PFSK-1 (cell line): Measurements from ENCODE around the gene PTGR3.

Experiments used
- FOXP2 ChIP-seq: optimal IDR thresholded peaks from 2 replicates; pipeline ENCODE3; 2011; ENCODE audit warnings: borderline replicate concordance, control low read depth, inconsistent platforms; ENCODE audit not compliant: insufficient read depth; ENCODE audit errors: extremely low read length, extremely low read depth
- POLR2AphosphoS5 ChIP-seq: IDR thresholded peaks from 2 replicates; pipeline ENCODE4 v1.6.1; 2012; ENCODE audit warnings: low read depth, mild to moderate bottlenecking, control low read depth, low read length, moderate library complexity
- REST ChIP-seq, 2 experiments: IDR thresholded peaks; 2 replicates each; pipeline versions ENCODE4 v1.6.1 to v1.8.0; 2011 to 2012; ENCODE audit warnings: low read depth in 2 of 2, low read length in 2 of 2, control low read depth in 1 of 2, inconsistent platforms in 1 of 2, mild to moderate bottlenecking in 1 of 2, moderate library complexity in 1 of 2; ENCODE audit not compliant: insufficient read depth in 1 of 2
- SIN3A ChIP-seq: IDR thresholded peaks from 2 replicates; pipeline ENCODE4 v1.6.1; 2012; ENCODE audit warnings: mild to moderate bottlenecking, low read length, moderate library complexity, borderline replicate concordance; ENCODE audit not compliant: insufficient read depth
- TAF1 ChIP-seq: IDR thresholded peaks from 2 replicates; pipeline ENCODE4 v1.6.1; 2012; ENCODE audit warnings: low read length, control low read depth, borderline replicate concordance; ENCODE audit not compliant: insufficient read depth

- no peak for TF ChIP-seq POLR2AphosphoS5
- no peak for TF ChIP-seq REST (IDR thresholded peaks at IDR 0.05; ENCODE audit: insufficient read depth in 1 of 2, low read depth in 2 of 2, low read length in 2 of 2)
- TF ChIP-seq TAF1: no peak
- no peak for TF ChIP-seq SIN3A
- TF ChIP-seq FOXP2: no peak
Measured at GRCh38 chr18:75207310-75208154, 1.4 kb downstream of the PTGR3 start.
